ENCODE results near the gene MARCKS.

MARCKS gene

GRCh38 chr6:113856625-113857555 is at the start of gene MARCKS:
TSS of gene MARCKS (plus strand) at chr6:113857345. CDS start at chr6:113857746, 401 bp downstream.
- DNase-seq: peak in 12 of 14 donors; percentile 37 to 87 (median 74)

- DNase-seq: no peak
Measured at GRCh38 chr6:113809826-113810225, 47.3 kb upstream of the MARCKS start.

GRCh38 chr6:113813142-113813541 is 44.0 kb upstream of the MARCKS start:
- DNase-seq: no peak

- no peak for DNase-seq
Measured at GRCh38 chr6:113818578-113818977, 38.6 kb upstream of the MARCKS start.

- no peak for DNase-seq
Measured at GRCh38 chr6:113819169-113819830, 37.8 kb upstream of the MARCKS start.

GRCh38 chr6:113820761-113821160 is 36.4 kb upstream of the MARCKS start:
- DNase-seq: no peak

GRCh38 chr6:113821445-113821844 is 35.7 kb upstream of the MARCKS start:
- no peak for DNase-seq

GRCh38 chr6:113823916-113824315 is 33.2 kb upstream of the MARCKS start:
- DNase-seq: no peak

- DNase-seq: peak in 1 of 14 donors; percentile 17
Measured at GRCh38 chr6:113824411-113824810, 32.7 kb upstream of the MARCKS start.

- no peak for DNase-seq
Measured at GRCh38 chr6:113824866-113825265, 32.3 kb upstream of the MARCKS start.

GRCh38 chr6:113825781-113826180 is 31.4 kb upstream of the MARCKS start:
- peak in 13 of 14 donors; percentile 5 to 87 (median 71) for DNase-seq

GRCh38 chr6:113828984-113829695 is 28.0 kb upstream of the MARCKS start:
- no peak for DNase-seq

GRCh38 chr6:113829696-113830045 is 27.5 kb upstream of the MARCKS start:
- DNase-seq: no peak

- no peak for DNase-seq
Measured at GRCh38 chr6:113830140-113830539, 27.0 kb upstream of the MARCKS start.

- DNase-seq: no peak
Measured at GRCh38 chr6:113833537-113833936, 23.6 kb upstream of the MARCKS start.

GRCh38 chr6:113837170-113837569 is 20.0 kb upstream of the MARCKS start:
- no peak for DNase-seq

- no peak for DNase-seq
Measured at GRCh38 chr6:113842165-113842564, 15.0 kb upstream of the MARCKS start.

- DNase-seq: no peak
Measured at GRCh38 chr6:113843500-113844073, 13.6 kb upstream of the MARCKS start.

- no peak for DNase-seq
Measured at GRCh38 chr6:113846577-113846976, 10.6 kb upstream of the MARCKS start.

GRCh38 chr6:113847447-113847846 is 9.7 kb upstream of the MARCKS start:
- no peak for DNase-seq

- no peak for DNase-seq
Measured at GRCh38 chr6:113848280-113848679, 8.9 kb upstream of the MARCKS start.

GRCh38 chr6:113848811-113849210 is 8.3 kb upstream of the MARCKS start:
- DNase-seq: no peak

GRCh38 chr6:113853252-113853651 is 3.9 kb upstream of the MARCKS start:
- no peak for DNase-seq
